ENCODE data around the gene DICER1.

DNA sequence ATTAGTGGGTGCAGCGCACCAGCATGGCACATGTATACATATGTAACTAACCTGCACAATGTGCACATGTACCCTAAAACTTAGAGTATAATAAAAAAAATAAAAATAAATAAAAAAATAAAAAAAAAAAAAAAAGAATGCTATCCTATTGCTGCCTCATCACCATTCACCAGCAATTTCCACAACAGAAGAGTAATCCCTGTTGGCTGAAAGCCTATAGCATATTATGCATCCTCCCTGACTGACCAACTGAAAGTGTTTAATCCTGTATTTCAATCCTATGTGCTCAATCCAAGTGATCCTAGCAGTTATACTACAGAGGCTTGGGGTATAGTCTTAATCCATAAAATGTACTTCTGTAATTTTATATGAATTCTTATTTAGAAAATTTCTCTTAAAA is 18.5 kb downstream of the DICER1 start:
- TF ChIP-seq CTCF (conservative IDR thresholded peaks at IDR 0.05 in 1 of 2, IDR thresholded peaks at IDR 0.05 in 1 of 2; ENCODE audit: extremely low read depth in 1 of 2, insufficient read depth in 1 of 2, low read depth in 1 of 2, low read length in 2 of 2) (no peak), EZH2 (IDR thresholded peaks at IDR 0.05; ENCODE audit: borderline replicate concordance, low read length) (no peak)

All from mammary epithelial cell (primary cell).